Peyer's patch (tissue), 4 donors: ENCODE results near the gene ZDHHC11. TPM values are rescaled to one million over a fixed set of nuclear protein-coding genes. Genes with fewer than 3 reads are reported as not detected.
"Not testable (repeated sequence)": the region's sequence is repeated elsewhere in the genome, so short reads cannot be mapped to it uniquely, and the experiment has no call there.

ENCODE experiments used
- DNase-seq, 3 donors: peaks; one replicate each; pipeline ENCODE4 v3.0.0-alpha.2; 2017 to 2019
- H3K27ac ChIP-seq, 4 donors: fragments of 200-600 bp; sonication (generic); one replicate each; pipeline ENCODE4 v1.5.1; 2016 to 2019
- H3K27me3 ChIP-seq, 2 donors: fragments of 200-600 bp; sonication (generic); one replicate each; pipeline ENCODE4 v1.5.1; 2019
- H3K36me3 ChIP-seq, 3 donors: fragments of 200-600 bp; sonication (generic); one replicate each; pipeline ENCODE4 v1.5.1; 2016 to 2019
- H3K4me1 ChIP-seq, 4 donors: fragments of 200-600 bp; sonication (generic); one replicate each; pipeline ENCODE4 v1.5.1; 2016 to 2019
- H3K4me3 ChIP-seq, 4 donors: fragments of 200-600 bp; sonication (generic); 1 replicate in 3 of 4; 2 replicates in 1 of 4; pipeline ENCODE4 v1.5.1; 2016 to 2019; ENCODE audit warnings: mild to moderate bottlenecking in 1 of 4
- H3K9me3 ChIP-seq, 4 donors: fragments of 200-600 bp; sonication (generic); one replicate each; pipeline ENCODE4 v1.5.1; 2016 to 2019; ENCODE audit warnings: mild to moderate bottlenecking in 1 of 4
- CTCF ChIP-seq, 6 experiments: fragments of 450-650 bp in 4 of 6; fragments of 200-600 bp in 2 of 6; sonication (generic) in 1 of 6; IDR thresholded peaks; one replicate each; pipeline ENCODE4 v1.5.1; 2017 to 2019; ENCODE audit warnings: antibody characterized with exemption in 6 of 6, mild to moderate bottlenecking in 3 of 6, moderate library complexity in 1 of 6
- POLR2A ChIP-seq, 2 donors: fragments of 450-650 bp; IDR thresholded peaks; one replicate each; pipeline ENCODE4 v1.5.1; 2017; ENCODE audit warnings: antibody characterized with exemption in 2 of 2, mild to moderate bottlenecking in 2 of 2, moderate library complexity in 2 of 2
- total RNA-seq, 4 donors: library from RNA; depleted of rRNA; stranded (reverse); fragments of >200 nt; gene quantifications; one replicate each; pipeline ENCODE4 v1.1.0, GENCODE V29; 2016

The ZDHHC11 gene
- total RNA-seq, 4 donors from 2014 or later: 7.7 to 82.5 (median 29.6) TPM

GRCh38 chr5:758698-759053 is 92.1 kb downstream of the ZDHHC11 start:
- Histone ChIP-seq H3K36me3 (no peaks in the 10 kb centered on the region), H3K4me1 (peaks cover 9 to 36% (median 19%) of the 10 kb centered on the region in 4 donors), H3K4me3 (peak overlapping the region in 1 of 4 donors; percentile 4), H3K9me3 (no peaks in the 10 kb centered on the region), H3K27ac (peak overlapping the region; percentile 40 to 80 (median 62)), H3K27me3 (no peaks in the 10 kb centered on the region)
- TF ChIP-seq CTCF (IDR thresholded peaks at IDR 0.05) (no peak), POLR2A (IDR thresholded peaks at IDR 0.05) (no peak)
- DNase-seq: no peak

- Histone ChIP-seq H3K4me3 (no peak overlapping the region), H3K36me3 (no peaks in the 10 kb centered on the region), H3K9me3 (no peaks in the 10 kb centered on the region), H3K4me1 (peaks cover 9 to 36% (median 19%) of the 10 kb centered on the region in 4 donors), H3K27me3 (no peaks in the 10 kb centered on the region), H3K27ac (peak overlapping the region; percentile 40 to 80 (median 62))
- TF ChIP-seq POLR2A (IDR thresholded peaks at IDR 0.05): no peak
- TF ChIP-seq CTCF (IDR thresholded peaks at IDR 0.05): peak in 1 of 6 experiments; percentile 4
- peak in 2 of 3 donors; percentile 66 to 84 for DNase-seq
These were observed 92.7 kb downstream of the ZDHHC11 start for GRCh38 chr5:757931-758697.

GRCh38 chr5:757346-757930 is 93.3 kb downstream of the ZDHHC11 start:
- peaks cover 9 to 36% (median 19%) of the 10 kb centered on the region in 4 donors for H3K4me1 ChIP-seq
- no peaks in the 10 kb centered on the region for H3K36me3 ChIP-seq
- DNase-seq: peak in 1 of 3 donors; percentile 45
- no peak overlapping the region for H3K4me3 ChIP-seq
- peak overlapping the region in 3 of 4 donors; percentile 12 to 80 (median 57) for H3K27ac ChIP-seq
- H3K27me3 ChIP-seq: no peaks in the 10 kb centered on the region
- TF ChIP-seq POLR2A (IDR thresholded peaks at IDR 0.05) (no peak), CTCF (IDR thresholded peaks at IDR 0.05) (peak in 1 of 6 experiments; percentile 5)
- H3K9me3 ChIP-seq: no peaks in the 10 kb centered on the region

GRCh38 chr5:756865-757345 is 93.9 kb downstream of the ZDHHC11 start:
- Histone ChIP-seq H3K4me3 (no peak overlapping the region), H3K27me3 (no peaks in the 10 kb centered on the region), H3K36me3 (no peaks in the 10 kb centered on the region), H3K27ac (peak overlapping the region in 3 of 4 donors; percentile 47 to 80 (median 57)), H3K4me1 (peaks cover 9 to 36% (median 19%) of the 10 kb centered on the region in 4 donors), H3K9me3 (no peaks in the 10 kb centered on the region)
- TF ChIP-seq CTCF (IDR thresholded peaks at IDR 0.05) (no peak), POLR2A (IDR thresholded peaks at IDR 0.05) (no peak)
- DNase-seq: peak in 2 of 3 donors; percentile 68 to 72

- TF ChIP-seq CTCF (IDR thresholded peaks at IDR 0.05) (no peak), POLR2A (IDR thresholded peaks at IDR 0.05) (no peak)
- no peaks in the 10 kb centered on the region for H3K36me3 ChIP-seq
- peak overlapping the region in 1 of 4 donors; percentile 80 for H3K27ac ChIP-seq
- H3K4me1 ChIP-seq: peaks cover 9 to 36% (median 19%) of the 10 kb centered on the region in 4 donors
- no peaks in the 10 kb centered on the region for H3K9me3 ChIP-seq
- no peaks in the 10 kb centered on the region for H3K27me3 ChIP-seq
- DNase-seq: peak in 1 of 3 donors; percentile 52
- no peak overlapping the region for H3K4me3 ChIP-seq
These were observed 94.6 kb downstream of the ZDHHC11 start for GRCh38 chr5:756171-756570.

- not testable (repeated sequence) for H3K9me3 ChIP-seq, H3K4me3 ChIP-seq, H3K27me3 ChIP-seq, H3K36me3 ChIP-seq, H3K27ac ChIP-seq
- H3K4me1 ChIP-seq: peaks cover 6 to 28% (median 16%) of the 10 kb centered on the region in 4 donors
- DNase-seq: peak in 1 of 3 donors; percentile 4
These were observed 96.6 kb downstream of the ZDHHC11 start for GRCh38 chr5:754143-754632.

- not testable (repeated sequence) for H3K4me3 ChIP-seq, H3K27me3 ChIP-seq, DNase-seq, H3K27ac ChIP-seq, H3K36me3 ChIP-seq, H3K9me3 ChIP-seq
- peaks cover 6 to 26% (median 14%) of the 10 kb centered on the region in 4 donors for H3K4me1 ChIP-seq
These were observed 97.1 kb downstream of the ZDHHC11 start for GRCh38 chr5:753567-754142.

- not testable (repeated sequence) for H3K4me3 ChIP-seq, H3K9me3 ChIP-seq, H3K27ac ChIP-seq, H3K36me3 ChIP-seq, DNase-seq, H3K27me3 ChIP-seq
- peaks cover 2 to 15% (median 5%) of the 10 kb centered on the region in 4 donors for H3K4me1 ChIP-seq
These were observed 98.2 kb downstream of the ZDHHC11 start for GRCh38 chr5:752532-753115.
